Left hindlimb (tissue), 1 donor: ENCODE measurements around the gene KIAA0586.
"Not testable (repeated sequence)": the region's sequence is repeated elsewhere in the genome, so short reads cannot be mapped to it uniquely, and the experiment has no call there.

ENCODE experiments used
- DNase-seq: peaks from one replicate; pipeline ENCODE4 v3.0.0-alpha.2; 2018

Gene KIAA0586

DNA sequence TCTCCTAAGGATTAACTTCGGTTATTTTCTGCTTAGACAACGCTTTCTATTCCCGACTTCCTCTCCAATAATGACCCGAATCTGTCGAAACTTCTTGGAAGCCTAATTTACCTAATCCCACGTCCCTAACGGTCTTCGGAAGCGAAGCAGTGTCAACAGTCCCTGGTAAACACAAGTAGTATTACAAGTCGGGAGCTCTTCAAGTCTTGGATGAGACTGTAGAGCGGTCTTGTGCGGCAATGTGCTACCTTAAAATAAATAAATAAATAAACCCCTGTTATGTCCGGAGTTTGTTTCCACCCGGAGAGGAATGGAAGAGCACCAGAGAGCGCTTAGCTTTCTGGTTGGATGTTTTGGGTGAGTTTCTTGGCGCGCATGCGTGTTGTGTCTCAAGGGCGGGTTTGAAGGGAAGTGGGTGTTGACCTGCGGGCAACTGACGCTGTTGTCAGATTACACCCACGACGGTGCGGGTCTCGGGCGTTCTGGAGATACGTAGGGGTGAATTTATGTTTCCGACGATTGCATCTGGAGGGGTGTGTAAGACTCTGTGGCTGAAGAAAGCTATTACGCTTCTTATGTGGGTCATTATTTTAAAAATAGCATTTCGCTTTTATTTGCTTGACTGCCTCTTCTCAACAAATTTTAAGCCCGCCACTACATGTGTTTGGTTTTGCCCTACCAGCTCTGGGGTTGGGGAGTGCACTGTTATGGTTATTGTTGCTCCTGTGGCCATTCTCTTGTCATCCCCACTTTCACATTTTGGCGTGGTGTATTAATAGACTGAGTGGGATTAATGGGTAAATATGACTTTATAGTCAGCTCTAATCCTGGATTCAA, at the start of gene KIAA0586, which contains the start of gene TIMM9:
KIAA0586 (plus strand) TSS at position 439 of the 837 bp plus-strand sequence. CDS start 546 bp downstream, outside the sequence.
TIMM9 (minus strand) TSS at position 251 of the 837 bp plus-strand sequence. CDS start 15,586 bp downstream, outside the sequence.
- peak; percentile 98 for DNase-seq

DNA sequence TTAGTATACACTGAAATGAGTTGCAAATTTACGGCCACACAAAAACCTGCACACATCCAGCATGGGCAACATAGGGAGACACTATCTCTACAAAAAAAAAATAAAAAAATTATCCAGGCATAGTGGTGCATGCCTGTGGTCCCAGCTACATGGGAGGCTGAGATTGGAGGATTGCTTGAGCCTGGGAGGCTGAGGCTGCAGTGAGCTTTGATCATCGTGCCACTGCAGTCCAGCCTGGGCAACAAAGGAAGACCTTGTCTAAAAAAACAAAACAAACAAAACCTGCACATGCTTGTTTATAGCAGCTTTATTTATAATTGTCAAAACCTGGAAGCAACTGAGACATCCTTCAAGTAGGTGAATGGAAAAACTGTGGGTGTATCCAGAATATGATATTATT, 36.7 kb upstream of the KIAA0586 start:
- DNase-seq: no peak

DNA sequence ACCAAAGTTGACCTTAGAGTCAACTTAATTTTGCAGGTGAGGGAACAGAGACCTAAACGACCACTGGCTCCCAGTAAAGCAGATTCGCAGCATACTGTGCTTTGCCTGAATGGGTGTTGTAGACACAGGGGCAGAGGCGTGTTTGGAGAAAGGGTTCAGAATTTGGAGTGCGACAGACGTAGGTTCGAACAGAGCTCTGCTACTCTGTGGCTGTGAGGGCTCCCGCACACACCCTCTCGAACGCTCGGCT, 32.0 kb upstream of the KIAA0586 start:
- no peak for DNase-seq

DNA sequence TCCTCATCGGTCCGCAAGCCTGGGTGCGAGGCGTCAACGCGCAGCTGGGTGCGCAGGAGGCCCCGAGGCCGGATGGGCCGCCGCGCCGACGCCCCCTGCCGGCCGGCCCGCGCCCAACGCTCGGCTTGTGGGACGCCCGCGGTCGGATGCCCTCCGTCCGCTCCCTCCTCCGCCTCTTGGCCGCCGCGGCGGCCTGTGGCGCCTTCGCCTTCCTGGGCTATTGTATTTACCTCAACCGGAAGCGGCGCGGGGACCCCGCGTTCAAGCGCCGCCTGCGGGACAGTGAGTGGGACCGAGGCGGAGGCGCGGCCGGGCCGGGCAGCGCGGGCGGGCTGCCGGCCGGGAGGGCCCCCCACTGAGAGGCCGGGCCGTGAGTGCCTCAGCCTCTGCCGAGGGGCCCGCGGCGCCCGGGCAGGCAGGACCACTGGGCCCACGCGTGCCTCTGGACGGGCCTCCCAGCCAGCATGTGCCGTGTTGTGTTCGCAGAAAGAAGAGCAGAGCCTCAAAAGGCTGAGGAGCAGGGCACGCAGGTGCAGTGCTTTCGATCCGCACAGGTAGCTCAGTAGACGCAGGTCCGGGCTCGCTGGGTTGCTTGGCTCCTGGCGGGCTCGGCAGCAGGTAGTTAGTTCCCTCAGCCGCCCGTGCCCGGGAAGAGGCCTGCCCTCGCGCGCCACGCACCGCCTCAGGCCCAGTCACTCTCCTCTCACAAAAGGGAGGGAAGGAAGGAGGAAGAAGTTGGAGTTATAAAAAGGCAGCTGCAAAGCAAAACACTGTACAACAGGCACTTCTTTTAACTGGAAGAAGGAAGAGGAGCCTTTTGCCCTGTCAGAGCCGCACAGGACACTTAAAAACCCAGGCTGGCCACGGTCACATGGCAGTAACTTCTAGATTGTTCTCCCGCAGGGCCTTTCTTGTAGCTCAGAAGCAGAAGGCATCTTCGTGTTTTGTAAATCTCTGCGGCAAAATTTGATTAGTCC, 31.4 kb upstream of the KIAA0586 start, which contains the start of gene TOMM20L:
TOMM20L (plus strand) TSS at position 119 of the 977 bp plus-strand sequence; CDS start at position 147, 28 bp downstream.
- peak; percentile 74 for DNase-seq

GRCh38 chr14:58397156-58397555, 30.4 kb upstream of the KIAA0586 start:
- no peak for DNase-seq

DNA sequence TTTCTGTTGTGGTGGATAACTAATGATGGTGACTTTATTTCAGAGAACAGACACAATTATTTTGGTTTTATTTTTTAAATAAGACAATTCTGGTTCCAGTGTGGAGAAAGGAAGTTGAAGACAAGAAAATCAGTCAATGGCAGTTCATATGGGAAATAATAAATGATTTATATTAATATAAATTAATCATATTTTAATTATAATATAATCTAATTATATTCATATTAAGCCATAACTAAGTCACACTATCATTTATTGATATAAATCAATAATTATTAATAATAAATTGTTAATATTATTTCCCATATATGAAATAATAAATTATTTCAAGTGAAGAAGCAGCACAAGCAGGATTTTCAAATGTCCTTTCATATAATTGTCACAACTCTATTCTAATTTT, 29.0 kb upstream of the KIAA0586 start:
- DNase-seq: no peak

- no peak for DNase-seq
Measured at GRCh38 chr14:58398895-58399294, 28.6 kb upstream of the KIAA0586 start.

DNA sequence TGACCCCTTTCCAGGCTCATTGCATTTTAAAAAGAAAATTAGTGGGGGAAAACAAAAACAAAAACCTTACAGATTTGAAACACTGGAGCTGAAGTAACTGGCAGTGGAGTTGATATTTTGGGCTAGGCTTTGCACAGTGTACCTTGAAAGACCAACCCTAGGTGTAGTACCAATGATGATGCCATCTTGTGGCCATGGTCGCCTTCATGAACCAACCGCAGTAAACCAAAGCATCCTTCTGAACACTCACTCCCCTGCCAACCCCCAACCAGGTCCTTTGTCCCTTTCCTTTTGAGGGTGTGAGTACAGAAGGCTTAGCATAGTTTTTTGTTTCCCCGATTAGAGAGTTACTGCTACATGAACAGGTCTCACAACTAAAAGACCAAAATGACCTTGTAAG, 25.9 kb upstream of the KIAA0586 start:
- no peak for DNase-seq

GRCh38 chr14:58408681-58409215, 18.8 kb upstream of the KIAA0586 start:
- no peak for DNase-seq

- no peak for DNase-seq
Measured at GRCh38 chr14:58414845-58415244, 12.7 kb upstream of the KIAA0586 start.

GRCh38 chr14:58415636-58416547, 11.6 kb upstream of the KIAA0586 start:
- no peak for DNase-seq

- not testable (repeated sequence) for DNase-seq
Measured at GRCh38 chr14:58416934-58417333, 10.6 kb upstream of the KIAA0586 start.

DNA sequence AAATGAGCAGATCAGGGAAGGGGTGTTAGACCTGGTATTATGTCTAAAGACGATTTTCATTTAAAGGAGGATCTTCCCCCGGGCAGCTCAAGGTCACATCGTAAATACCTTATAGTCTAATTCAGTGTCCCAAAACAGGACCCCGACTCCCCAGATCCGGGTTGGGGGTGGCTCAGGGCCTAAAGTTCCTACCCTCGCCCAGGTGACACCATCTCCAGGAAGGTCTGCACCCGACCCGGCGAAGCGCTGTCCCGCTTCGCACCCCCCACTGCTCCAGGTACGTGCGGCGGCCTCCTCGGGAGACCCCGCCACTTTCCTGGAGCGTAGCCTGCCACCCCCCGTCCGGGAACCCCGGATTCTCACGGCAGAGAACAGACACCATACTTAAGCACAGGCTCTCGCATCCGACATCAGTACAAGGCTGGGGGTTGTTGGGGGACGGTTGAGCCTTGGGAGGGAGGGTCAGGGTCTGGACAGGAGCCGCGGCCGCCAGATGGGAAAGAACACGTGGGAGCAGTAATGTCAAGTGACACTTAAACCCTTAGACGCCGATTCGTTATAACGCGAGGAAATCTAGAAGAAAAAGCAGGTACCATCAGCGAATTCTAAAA, 744 bp upstream of the KIAA0586 start:
- peak; percentile 78 for DNase-seq

DNA sequence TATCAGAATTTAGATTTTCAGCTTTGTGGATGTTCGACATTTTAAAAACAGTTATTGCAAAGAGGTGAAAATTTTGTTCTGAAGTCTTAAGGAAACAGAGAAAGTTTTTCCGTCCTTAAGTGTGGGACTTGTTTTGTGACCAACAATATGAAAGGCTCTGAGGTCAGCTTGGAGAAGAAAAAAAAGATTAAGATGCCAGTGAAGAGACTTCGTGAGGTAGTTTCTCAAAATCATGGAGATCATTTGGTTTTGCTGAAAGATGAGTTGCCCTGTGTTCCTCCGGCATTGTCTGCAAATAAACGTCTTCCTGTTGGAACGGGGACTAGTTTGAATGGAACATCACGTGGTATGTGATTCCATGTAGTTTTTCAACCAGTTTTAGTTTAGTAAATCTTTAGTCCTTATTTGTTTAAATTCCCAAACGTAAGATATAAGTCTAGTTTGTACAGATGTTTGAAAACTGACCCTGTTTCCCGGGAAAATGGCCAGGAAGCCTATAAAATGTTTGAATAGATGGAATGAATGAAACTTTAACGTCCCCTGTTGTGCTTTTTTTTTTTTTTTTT, 682 bp downstream of the KIAA0586 start:
- no peak for DNase-seq

GRCh38 chr14:58430156-58430555, 2.6 kb downstream of the KIAA0586 start:
- DNase-seq: no peak

DNA sequence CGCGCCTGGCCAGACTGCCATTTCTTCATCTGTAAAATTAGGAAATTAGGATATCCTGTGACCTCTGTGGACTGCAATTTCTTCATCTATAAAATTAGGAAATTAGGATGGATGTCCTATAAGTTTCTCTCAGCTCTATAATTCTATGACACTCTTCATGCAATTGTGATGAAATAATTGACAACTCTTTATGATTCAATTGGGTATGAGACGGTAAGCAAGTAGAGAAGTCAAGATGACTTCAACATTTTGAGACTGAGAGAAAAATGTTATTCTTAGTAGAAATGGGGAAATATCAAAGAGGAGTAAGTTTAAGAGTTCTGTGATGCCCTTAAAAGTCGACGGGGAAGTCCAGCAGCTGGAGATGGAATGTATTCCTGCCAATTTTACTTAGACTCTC, 12.0 kb downstream of the KIAA0586 start:
- DNase-seq: no peak

DNA sequence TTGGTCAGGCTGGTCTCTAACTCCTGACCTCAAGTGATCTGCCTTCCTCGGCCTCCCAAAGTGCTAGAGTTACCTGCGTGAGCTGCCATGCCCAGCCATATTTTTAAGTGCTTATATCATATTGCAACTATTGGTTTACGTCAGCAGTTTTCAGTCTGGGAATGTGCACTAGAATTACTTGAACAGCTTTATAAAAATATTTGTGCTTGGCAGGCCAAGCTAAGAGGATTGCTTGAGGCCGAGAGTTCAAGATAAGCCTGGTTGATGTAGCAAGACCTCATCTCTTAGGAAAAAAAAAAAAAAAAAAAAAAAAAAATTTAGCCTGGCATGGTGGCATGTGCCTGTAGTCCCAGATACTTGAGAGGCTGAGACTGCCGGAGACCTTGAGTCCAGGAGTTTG, 17.1 kb downstream of the KIAA0586 start:
- DNase-seq: no peak

DNA sequence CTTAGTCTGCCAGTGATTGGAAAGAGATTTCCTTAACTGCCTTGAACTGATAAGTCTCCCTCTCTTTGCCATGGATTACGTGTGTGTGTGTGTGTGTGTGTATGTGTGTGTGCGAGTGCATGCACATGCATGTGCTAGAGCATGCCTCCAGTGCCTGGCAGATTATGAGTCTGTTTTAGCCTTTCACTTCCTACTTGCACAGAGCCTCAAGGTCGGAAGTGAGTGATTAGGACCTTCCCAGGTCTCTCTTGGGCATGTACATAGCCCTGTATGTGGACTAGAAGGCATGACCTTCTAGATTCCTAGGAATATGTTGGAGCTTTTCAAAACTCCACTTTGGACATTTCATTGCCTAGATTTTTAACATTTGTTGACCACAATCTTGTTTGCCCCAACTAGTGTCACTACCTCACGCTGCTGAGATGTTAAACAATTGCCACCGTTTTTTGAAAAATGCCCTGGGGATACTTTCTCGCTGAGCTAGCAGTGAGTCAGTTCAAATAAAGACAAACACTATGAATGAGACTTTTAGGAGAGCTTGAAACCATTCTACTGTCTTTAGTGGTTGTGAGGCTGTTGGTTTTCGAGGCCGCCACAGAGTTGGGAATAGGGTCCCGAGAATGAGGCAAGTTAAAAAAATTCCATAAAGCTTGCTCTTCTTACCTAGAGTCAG, 28.2 kb downstream of the KIAA0586 start:
- no peak for DNase-seq

GRCh38 chr14:58460772-58461171, 33.3 kb downstream of the KIAA0586 start:
- no peak for DNase-seq

GRCh38 chr14:58463147-58463546, 35.6 kb downstream of the KIAA0586 start:
- DNase-seq: no peak

- no peak for DNase-seq
Measured at GRCh38 chr14:58464652-58465051, 37.1 kb downstream of the KIAA0586 start.
